ENCODE results near the gene FOSB. TPM values are rescaled to one million over a fixed set of nuclear protein-coding genes. Genes with fewer than 3 reads are reported as not detected.

The FOSB gene
- total and polyA plus RNA-seq, 9 of the 15 experiments (the other 6 are each of a cell fraction or from before 2014, with no cell fraction given) = 0.11 to 2.7 (median 0.73) TPM

DNA sequence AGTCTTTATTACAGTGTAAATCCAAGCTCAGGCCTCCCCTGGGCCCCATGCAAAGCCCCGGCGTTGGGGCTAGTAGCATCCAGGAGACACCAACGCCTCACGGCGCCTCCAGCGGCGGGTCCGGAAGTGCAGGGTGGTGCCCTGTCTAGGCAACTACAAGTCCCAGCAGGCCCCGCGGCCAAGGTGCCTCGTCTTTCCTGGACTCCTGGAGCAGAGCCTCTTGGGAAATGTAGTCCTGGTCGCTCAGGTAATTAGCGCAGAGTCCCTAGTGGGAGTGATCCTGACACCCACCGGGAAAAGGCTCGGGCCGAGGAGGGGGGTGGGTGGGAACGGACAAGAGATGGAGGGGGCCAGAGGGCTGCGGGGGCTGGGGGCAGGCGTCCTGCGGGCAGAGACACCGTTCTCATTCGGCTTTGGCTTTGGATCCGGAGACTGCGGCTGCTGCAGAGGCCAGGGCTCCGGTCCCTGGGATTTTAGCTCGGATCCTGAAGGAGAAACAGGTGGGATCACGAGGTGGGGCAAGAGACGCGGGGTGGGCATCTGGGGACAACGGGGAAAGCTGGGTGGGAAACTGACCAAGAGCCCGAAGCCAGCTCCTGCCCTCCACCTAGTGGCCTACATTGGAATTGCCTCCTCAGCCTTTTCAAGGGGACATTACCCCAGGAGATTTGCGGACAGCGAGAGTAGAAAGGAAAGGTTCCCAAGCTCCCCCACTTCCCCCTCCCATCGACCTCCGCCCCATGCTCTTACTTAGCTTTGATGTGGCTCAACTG is 17.7 kb downstream of the FOSB start (continued):
- TF ChIP-seq, protein P1, sequence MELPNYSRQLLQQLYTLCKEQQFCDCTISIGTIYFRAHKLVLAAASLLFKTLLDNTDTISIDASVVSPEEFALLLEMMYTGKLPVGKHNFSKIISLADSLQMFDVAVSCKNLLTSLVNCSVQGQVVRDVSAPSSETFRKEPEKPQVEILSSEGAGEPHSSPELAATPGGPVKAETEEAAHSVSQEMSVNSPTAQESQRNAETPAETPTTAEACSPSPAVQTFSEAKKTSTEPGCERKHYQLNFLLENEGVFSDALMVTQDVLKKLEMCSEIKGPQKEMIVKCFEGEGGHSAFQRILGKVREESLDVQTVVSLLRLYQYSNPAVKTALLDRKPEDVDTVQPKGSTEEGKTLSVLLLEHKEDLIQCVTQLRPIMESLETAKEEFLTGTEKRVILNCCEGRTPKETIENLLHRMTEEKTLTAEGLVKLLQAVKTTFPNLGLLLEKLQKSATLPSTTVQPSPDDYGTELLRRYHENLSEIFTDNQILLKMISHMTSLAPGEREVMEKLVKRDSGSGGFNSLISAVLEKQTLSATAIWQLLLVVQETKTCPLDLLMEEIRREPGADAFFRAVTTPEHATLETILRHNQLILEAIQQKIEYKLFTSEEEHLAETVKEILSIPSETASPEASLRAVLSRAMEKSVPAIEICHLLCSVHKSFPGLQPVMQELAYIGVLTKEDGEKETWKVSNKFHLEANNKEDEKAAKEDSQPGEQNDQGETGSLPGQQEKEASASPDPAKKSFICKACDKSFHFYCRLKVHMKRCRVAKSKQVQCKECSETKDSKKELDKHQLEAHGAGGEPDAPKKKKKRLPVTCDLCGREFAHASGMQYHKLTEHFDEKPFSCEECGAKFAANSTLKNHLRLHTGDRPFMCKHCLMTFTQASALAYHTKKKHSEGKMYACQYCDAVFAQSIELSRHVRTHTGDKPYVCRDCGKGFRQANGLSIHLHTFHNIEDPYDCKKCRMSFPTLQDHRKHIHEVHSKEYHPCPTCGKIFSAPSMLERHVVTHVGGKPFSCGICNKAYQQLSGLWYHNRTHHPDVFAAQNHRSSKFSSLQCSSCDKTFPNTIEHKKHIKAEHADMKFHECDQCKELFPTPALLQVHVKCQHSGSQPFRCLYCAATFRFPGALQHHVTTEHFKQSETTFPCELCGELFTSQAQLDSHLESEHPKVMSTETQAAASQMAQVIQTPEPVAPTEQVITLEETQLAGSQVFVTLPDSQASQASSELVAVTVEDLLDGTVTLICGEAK (IDR thresholded peaks at IDR 0.05) = peak; percentile 62; the same call in 1 of the 2 replicates
- TF ChIP-seq, protein P1 (CRISPR knock-in tag; IDR thresholded peaks at IDR 0.05) = no peak
- TF ChIP-seq FOXJ2 (tag; IDR thresholded peaks at IDR 0.05) (peak; percentile 67; the same call in 1 of the 2 replicates), TRIM24 (IDR thresholded peaks at IDR 0.05) (0 out of 4 replicates have a peak, but pooled peaks of 1 of the 2 experiments have one; percentile 8), KDM2B (CRISPR knock-in tag; IDR thresholded peaks at IDR 0.05) (no peak)
- TF ChIP-seq, protein P2, sequence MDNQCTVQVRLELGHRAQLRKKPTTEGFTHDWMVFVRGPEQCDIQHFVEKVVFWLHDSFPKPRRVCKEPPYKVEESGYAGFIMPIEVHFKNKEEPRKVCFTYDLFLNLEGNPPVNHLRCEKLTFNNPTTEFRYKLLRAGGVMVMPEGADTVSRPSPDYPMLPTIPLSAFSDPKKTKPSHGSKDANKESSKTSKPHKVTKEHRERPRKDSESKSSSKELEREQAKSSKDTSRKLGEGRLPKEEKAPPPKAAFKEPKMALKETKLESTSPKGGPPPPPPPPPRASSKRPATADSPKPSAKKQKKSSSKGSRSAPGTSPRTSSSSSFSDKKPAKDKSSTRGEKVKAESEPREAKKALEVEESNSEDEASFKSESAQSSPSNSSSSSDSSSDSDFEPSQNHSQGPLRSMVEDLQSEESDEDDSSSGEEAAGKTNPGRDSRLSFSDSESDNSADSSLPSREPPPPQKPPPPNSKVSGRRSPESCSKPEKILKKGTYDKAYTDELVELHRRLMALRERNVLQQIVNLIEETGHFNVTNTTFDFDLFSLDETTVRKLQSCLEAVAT (IDR thresholded peaks at IDR 0.05) = no peak
- TF ChIP-seq, protein P3, sequence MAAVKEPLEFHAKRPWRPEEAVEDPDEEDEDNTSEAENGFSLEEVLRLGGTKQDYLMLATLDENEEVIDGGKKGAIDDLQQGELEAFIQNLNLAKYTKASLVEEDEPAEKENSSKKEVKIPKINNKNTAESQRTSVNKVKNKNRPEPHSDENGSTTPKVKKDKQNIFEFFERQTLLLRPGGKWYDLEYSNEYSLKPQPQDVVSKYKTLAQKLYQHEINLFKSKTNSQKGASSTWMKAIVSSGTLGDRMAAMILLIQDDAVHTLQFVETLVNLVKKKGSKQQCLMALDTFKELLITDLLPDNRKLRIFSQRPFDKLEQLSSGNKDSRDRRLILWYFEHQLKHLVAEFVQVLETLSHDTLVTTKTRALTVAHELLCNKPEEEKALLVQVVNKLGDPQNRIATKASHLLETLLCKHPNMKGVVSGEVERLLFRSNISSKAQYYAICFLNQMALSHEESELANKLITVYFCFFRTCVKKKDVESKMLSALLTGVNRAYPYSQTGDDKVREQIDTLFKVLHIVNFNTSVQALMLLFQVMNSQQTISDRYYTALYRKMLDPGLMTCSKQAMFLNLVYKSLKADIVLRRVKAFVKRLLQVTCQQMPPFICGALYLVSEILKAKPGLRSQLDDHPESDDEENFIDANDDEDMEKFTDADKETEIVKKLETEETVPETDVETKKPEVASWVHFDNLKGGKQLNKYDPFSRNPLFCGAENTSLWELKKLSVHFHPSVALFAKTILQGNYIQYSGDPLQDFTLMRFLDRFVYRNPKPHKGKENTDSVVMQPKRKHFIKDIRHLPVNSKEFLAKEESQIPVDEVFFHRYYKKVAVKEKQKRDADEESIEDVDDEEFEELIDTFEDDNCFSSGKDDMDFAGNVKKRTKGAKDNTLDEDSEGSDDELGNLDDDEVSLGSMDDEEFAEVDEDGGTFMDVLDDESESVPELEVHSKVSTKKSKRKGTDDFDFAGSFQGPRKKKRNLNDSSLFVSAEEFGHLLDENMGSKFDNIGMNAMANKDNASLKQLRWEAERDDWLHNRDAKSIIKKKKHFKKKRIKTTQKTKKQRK (IDR thresholded peaks at IDR 0.05; ENCODE audit: borderline replicate concordance, low read depth, low read length) = 0 out of 2 replicates have a peak, but pooled peaks have one; percentile 7
- TF ChIP-seq, protein P4, sequence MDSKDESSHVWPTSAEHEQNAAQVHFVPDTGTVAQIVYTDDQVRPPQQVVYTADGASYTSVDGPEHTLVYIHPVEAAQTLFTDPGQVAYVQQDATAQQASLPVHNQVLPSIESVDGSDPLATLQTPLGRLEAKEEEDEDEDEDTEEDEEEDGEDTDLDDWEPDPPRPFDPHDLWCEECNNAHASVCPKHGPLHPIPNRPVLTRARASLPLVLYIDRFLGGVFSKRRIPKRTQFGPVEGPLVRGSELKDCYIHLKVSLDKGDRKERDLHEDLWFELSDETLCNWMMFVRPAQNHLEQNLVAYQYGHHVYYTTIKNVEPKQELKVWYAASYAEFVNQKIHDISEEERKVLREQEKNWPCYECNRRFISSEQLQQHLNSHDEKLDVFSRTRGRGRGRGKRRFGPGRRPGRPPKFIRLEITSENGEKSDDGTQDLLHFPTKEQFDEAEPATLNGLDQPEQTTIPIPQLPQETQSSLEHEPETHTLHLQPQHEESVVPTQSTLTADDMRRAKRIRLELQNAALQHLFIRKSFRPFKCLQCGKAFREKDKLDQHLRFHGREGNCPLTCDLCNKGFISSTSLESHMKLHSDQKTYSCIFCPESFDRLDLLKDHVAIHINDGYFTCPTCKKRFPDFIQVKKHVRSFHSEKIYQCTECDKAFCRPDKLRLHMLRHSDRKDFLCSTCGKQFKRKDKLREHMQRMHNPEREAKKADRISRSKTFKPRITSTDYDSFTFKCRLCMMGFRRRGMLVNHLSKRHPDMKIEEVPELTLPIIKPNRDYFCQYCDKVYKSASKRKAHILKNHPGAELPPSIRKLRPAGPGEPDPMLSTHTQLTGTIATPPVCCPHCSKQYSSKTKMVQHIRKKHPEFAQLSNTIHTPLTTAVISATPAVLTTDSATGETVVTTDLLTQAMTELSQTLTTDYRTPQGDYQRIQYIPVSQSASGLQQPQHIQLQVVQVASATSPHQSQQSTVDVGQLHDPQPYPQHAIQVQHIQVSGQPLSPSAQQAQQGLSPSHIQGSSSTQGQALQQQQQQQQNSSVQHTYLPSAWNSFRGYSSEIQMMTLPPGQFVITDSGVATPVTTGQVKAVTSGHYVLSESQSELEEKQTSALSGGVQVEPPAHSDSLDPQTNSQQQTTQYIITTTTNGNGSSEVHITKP (IDR thresholded peaks at IDR 0.05; ENCODE audit: partially characterized antibody) = no peak
